Fibroblast of skin of back (primary cell): ENCODE results near the gene CACNA2D2.
"Not testable (repeated sequence)": the region's sequence is repeated elsewhere in the genome, so short reads cannot be mapped to it uniquely, and the experiment has no call there.

ENCODE experiments used
- DNase-seq: peaks from one replicate; pipeline ENCODE4 v3.0.0-alpha.2; 2013

CACNA2D2 gene

DNA sequence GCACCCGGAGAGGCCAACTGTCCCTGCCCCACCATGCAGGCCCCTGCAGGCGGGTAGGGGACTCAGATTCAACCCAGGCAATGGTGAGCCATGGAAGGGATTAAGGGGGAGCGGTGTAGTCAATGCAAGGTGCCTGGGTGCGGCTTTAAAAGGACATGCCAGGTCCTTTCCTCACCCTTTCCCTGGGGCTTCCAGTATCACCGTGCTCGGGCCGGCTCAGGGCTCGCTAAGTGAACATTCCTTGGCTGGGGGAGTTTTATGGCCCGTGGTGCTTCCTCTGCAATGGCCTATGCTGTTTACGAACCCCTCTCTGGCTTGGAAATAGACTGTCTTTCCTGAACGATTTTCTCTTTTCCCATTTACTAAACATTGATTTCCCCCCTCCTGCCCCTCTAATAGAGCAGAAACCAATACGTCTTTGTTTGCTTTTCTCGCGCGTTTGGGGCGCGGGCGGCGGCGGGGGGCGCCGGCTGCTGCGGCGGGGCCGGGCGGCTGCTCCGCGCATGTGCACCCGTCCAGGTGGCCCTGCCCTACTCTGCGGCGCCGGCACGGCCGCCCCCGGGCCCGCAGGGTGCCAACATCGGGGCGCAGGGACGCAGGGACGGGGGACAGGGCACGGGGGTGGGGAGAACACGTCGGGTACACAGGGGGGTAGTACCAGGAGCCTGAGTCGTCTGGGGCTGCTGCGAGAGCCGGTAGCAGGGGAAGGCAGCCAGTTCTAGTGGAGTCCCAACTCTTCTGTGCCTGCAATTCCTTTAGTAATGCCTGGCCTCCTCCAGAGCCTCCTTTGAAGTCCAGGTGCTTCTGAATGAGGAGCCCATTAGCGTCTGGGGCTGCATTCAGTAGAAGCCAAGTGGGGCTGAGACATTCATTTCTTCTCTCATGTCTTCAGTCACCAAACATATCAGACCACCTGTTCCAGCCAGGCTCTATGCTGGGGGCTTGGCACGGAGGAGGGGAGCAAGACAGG lies 26.9 kb upstream of the CACNA2D2 start:
- no peak for DNase-seq

- peak; percentile 40 for DNase-seq
These were observed 22.6 kb upstream of the CACNA2D2 start for GRCh38 chr3:50525987-50526386.

- DNase-seq: no peak
These were observed 21.9 kb upstream of the CACNA2D2 start for GRCh38 chr3:50525191-50525910.

- DNase-seq: no peak
These were observed 21.3 kb upstream of the CACNA2D2 start for GRCh38 chr3:50524746-50525145.

GRCh38 chr3:50523279-50523811 lies 19.9 kb upstream of the CACNA2D2 start:
- DNase-seq: no peak

GRCh38 chr3:50521572-50521971 lies 18.1 kb upstream of the CACNA2D2 start:
- no peak for DNase-seq

DNA sequence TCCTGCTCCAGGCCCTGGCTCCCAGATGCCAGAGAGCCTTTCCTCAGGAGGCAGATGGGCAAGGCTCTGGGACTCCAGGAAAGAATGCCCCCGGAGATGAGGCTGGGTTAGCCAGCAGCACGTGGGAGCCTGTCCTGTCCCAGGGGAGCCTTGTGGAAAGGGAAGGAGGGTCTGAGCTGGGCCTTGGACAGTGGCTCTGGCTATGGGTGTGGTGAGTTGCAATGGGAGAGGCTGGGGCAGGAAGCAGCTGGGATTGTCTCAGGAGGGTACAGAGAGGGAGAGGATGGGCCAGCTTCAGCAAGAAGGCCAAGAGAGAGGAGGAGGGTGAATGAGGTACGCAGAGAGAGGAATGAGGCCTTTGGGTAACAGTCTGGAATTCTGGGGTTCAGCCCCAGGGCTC lies 17.4 kb upstream of the CACNA2D2 start:
- peak; percentile 11 for DNase-seq

DNA sequence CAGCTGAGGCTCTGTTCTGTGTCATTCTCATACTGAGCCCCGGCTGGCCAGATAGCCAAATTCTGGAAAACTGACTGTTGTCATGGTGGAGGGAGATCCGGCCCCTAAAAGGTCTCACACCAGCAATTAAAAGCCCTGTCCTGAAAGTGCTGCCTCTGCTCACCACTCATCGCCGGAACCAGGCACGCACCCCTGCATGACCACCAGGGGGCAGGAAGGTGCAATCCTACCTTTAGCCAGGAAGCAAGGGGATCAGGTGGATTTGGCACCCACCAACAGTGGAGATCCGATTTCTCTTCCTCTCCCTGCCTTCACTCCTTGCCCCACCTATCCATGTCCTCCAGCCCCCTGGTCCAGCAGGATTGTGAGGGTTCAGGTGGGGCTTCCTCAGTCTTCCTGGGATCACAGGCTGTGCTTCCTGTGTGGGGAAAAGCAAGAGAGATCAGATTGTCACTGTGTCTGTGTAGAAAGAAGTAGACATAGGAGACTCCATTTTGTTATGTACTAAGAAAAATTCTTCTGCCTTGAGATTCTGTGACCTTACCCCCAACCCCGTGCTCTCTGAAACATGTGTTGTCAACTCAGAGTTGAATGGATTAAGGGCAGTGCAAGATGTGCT lies 16.1 kb upstream of the CACNA2D2 start:
- peak; percentile 28 for DNase-seq

DNA sequence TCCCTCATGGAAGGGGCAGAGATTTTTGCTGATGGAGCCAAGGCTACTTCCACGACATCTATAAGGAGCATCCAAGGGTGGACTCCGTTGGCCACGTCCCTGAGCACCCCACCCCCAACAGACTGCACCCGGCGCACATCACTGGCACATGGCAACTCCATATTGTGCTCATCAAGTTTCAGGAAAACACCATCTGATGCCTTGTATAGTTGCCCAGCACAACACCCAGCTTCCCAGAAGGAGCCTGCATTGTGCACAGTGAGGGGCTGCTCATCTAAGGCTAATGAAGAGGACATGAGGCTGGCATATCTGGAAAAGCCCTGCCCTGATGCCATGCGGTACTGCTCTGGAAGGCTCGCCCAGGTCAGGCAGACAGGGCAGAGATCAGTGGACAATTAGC lies 15.0 kb upstream of the CACNA2D2 start:
- DNase-seq: no peak

- no peak for DNase-seq
These were observed 14.3 kb upstream of the CACNA2D2 start for GRCh38 chr3:50517721-50518206.

DNA sequence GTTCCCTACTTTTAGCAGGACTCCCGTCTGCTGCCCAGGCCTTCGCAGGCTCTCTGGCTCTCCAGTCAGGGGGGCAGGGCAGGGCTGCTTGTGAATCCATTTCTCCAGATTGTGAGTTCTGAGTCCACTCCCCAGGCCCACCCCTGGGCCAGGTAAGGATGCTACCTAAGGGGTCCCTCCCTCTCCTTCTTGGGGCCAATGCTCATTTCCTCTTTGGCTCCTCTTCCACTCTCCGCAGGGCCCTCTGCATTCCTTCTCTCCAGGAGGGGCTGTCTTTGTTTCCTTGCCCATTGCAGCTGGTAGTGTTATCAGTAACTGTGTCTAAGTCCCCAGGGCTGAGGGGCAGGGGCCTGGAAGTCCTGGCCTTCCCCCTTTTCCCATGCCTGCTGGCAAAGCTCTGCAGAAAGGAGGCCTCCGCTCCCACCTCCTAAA lies 13.0 kb upstream of the CACNA2D2 start:
- no peak for DNase-seq

DNA sequence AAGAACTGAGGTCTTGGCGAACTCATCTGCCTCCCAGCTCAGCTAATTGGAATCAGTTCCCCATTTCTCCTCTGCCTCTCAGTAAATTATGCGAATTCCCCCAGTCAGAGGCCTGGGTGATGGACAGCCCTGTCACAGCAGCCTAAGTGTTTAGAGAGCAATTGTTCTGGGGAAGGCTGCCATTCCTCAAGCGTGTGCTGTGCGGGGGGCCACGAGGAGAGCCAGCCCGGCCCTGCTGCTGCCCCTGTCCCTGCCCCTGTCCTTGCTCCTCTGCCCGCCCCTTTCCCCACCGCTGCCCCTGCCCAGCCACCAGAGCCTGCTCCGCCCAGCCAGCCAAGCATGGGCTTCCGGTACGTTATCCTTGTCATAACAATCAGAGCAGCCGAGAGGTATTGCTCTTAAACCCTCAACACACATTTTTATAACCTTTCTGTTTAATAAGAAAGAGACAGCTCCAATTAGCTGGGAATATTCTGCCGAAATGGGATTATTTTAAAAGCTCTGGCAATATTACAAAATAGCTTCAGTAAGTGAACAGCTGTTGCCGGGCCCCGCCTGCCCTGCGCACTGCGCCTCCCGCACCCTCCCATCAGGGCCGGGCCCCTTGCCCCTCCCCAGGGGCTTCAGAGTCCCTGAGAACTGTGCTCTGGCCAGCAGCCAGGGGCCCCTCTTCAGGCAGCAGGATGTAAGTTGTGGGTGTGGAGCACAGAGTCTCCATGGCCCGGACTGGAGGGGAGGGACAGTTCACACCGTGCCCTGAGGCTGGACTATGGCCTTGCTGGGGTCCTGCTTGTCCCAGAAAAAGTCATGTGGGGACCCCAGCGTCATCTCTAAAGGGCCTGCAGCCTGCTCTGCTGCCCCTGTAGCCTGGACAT lies 12.4 kb upstream of the CACNA2D2 start:
- peak; percentile 35 for DNase-seq

DNA sequence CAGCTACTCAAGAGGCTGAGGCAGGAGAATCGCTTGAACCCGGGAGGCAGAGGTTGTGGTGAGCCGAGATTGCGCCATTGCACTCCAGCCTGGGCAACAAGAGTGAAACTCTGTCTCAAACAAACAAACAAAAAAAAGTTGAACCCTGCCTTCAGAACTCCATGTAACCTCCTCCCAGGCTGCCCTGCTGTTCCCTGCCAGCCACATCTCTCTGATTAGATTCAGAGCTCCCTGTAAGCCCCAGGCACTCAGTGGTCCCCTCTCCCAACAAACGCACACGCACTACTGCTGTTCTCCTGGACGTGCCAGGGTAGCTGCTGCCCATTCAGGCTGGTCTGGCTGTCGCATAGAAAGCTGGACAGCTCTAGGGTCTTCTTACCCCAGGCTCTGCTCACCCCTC lies 9.5 kb upstream of the CACNA2D2 start:
- not testable (repeated sequence) for DNase-seq

- DNase-seq: no peak
These were observed 8.7 kb upstream of the CACNA2D2 start for GRCh38 chr3:50512131-50512530.

DNA sequence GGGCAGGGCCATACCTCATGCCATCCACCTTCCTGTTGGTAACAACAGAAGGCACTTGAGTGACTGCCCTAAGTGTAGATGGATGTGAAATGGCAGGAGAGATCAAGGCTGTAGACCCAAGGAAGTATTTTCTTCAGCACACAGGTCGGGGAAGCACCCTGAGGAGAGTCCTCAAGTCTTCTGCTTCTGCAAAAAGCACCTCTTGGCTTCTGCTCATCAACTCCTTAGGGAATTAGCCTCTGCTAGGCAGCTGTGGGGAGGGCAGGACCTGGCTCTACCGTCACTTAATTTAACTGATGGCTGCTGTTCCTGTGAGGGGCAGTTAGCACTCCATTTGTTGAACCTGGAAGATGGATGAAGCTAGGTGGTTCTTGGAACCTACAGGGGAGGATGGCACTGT lies 6.9 kb upstream of the CACNA2D2 start:
- DNase-seq: no peak

GRCh38 chr3:50509715-50510114 lies 6.3 kb upstream of the CACNA2D2 start:
- DNase-seq: no peak

GRCh38 chr3:50508821-50509220 lies 5.4 kb upstream of the CACNA2D2 start:
- no peak for DNase-seq

DNA sequence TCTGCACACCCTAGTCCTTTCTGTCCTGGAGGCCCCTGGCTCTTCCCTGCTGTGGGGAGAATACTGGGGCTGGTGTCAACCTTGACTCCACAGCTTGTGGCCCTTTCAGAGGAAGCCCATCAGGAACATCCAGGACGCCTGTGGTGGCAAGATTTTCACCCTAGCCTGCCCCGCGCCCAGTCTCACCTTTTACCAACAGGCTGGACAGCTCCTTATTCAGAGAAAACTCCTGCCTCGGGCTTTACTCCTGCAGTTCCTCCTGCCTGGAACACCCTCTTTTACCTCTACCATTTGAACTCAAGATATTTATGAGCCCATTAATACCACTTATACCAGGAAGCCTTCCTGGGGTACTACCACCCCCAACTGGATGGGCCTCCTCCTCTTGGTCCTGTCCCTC lies 2.7 kb upstream of the CACNA2D2 start:
- no peak for DNase-seq

DNA sequence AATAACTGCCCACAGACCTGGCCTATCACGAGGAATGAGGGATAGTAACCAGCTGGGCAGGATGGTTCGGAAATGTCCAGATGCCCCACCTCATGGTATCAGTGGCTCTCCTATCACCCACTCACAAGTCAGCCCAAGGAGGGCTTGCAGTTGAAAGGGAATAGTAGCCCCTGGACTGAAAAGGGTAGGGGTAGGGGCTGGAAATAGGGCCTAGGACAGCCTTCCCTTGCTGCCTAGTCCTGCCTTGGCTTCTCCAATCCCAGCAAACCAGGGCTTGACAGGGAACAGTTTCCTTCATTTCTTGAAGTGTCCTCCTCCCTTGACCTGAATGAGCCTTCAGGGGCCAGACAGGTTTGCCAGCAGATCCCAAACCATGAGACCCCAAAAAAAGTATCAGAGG lies 1.2 kb upstream of the CACNA2D2 start:
- no peak for DNase-seq

DNA sequence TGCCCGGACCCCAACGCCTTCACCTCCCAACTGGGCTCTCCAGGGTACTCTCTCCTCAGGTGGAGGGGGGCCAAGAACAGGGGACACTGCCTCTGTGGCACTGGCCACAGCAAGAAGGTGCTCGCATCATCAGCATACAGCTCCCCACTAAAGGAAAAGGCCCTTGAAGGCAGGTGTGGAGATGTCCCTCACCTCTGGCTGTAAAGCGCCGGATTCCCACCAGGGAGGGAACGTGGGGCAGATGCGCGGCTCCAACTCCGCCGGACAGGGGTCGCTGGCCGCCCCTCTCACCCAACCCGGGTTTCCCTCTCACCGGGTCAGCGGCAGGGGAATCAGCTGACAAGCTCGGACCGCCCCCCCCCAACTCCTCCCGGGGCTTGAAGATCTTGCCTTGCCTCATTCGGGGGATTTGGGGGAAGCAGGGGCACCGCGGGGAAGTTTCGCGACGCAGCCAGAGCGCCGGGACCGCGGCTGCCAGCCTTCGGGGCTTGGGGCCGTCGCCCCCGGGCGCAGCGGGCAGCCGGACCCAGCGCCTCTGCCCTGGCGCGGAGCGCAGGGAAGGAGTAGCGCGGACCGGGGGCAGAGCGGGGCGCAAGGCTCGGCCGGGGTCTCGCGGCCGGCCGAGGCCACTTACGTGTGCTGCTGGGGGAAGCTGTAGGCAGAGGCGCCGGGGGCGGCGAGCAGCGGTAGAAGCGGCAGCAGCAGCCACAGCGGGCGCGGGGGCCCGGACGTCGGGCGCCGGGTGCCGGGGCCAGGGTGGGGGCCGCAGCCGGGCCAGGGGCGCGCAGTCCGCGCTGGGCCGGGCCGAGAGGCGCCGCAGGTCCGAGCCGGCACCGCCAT lies 630 bp downstream of the CACNA2D2 start:
- no peak for DNase-seq

DNA sequence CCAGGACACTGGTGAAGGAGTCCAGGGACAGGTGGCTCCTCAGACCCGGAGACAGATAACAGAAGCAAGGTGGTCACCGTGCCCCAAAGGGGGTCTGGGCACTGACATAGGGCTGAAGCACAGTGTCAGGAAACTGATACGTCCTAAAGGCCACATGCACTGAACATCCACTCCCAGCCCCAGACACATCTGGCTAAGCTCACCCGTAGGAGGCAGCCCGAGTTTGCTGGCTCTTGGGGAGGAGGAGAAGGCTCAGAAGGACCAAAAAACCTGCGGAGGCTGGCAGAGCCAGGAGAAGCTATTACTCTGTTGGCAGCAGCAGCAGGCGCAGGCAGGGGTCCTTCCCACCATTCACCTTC lies 1.2 kb downstream of the CACNA2D2 start:
- DNase-seq: no peak
